Osteocyte (in vitro differentiated cells): ENCODE results near the gene SYT2. TPM values are rescaled to one million over a fixed set of nuclear protein-coding genes. Genes with fewer than 3 reads are reported as not detected.
"Not testable (repeated sequence)": the region's sequence is repeated elsewhere in the genome, so short reads cannot be mapped to it uniquely, and the experiment has no call there.

Experiments used
- DNase-seq: peaks from one replicate; pipeline ENCODE4 v3.0.0; 2021; ENCODE audit warnings: mixed read lengths; ENCODE audit not compliant: unreplicated experiment; ENCODE audit errors: extremely low spot score
- H3K27ac Mint-ChIP-seq: one replicate; pipeline ENCODE4 v1.8.0; 2021; ENCODE audit warnings: mild to moderate bottlenecking, mixed read lengths; ENCODE audit not compliant: unreplicated experiment
- H3K27me3 Mint-ChIP-seq: one replicate; pipeline ENCODE4 v1.8.0; 2021; ENCODE audit warnings: mixed read lengths; ENCODE audit not compliant: unreplicated experiment
- H3K36me3 Mint-ChIP-seq: one replicate; pipeline ENCODE4 v1.8.0; 2021; ENCODE audit warnings: mixed read lengths; ENCODE audit not compliant: unreplicated experiment
- H3K4me1 Mint-ChIP-seq: one replicate; pipeline ENCODE4 v1.8.0; 2021; ENCODE audit warnings: mixed read lengths; ENCODE audit not compliant: unreplicated experiment
- H3K4me3 Mint-ChIP-seq: one replicate; pipeline ENCODE4 v1.8.0; 2021; ENCODE audit warnings: mild to moderate bottlenecking, moderate library complexity, mixed read lengths; ENCODE audit not compliant: unreplicated experiment
- H3K9me3 Mint-ChIP-seq: one replicate; pipeline ENCODE4 v1.8.0; 2021; ENCODE audit warnings: mixed read lengths; ENCODE audit not compliant: unreplicated experiment
- CTCF ChIP-seq: fragments of 200-600 bp; sonication (generic); IDR thresholded peaks from 2 replicates; pipeline ENCODE4 v1.5.0; 2021; ENCODE audit warnings: antibody characterized with exemption, mild to moderate bottlenecking, moderate library complexity
- total RNA-seq: library from RNA; stranded (reverse); gene quantifications from 2 replicates; pipeline ENCODE4 v1.2.1, GENCODE V29; 2021

The SYT2 gene
- total RNA-seq, 1 donor from 2014 or later = not detected

DNA sequence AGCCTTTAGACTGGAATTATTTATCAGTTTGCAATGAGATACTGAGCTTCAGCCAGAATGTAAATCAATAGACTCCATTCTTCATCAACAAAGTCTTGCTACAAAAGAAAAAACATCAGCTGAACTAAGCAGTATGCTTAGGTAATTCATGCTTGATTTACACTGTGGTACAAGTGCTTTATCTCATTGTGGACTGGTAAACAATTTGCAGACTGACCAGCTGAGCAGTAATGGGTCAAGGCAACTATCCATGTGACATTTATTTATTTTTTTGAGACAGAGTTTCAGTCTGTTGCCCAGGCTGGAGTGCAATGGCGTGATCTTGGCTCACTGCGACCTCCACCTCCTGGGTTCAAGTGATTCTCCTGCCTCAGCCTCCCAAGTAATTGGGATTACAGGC is 39.8 kb upstream of the SYT2 start:
- Mint-ChIP-seq H3K9me3 (peaks cover 1% of the 10 kb centered on the region), H3K27ac (no peak overlapping the region), H3K27me3 (no peaks in the 10 kb centered on the region), H3K4me1 (no peaks in the 10 kb centered on the region), H3K4me3 (no peak overlapping the region), H3K36me3 (peaks cover 62% of the 10 kb centered on the region)
- no peak for DNase-seq
- TF ChIP-seq CTCF = no peak

DNA sequence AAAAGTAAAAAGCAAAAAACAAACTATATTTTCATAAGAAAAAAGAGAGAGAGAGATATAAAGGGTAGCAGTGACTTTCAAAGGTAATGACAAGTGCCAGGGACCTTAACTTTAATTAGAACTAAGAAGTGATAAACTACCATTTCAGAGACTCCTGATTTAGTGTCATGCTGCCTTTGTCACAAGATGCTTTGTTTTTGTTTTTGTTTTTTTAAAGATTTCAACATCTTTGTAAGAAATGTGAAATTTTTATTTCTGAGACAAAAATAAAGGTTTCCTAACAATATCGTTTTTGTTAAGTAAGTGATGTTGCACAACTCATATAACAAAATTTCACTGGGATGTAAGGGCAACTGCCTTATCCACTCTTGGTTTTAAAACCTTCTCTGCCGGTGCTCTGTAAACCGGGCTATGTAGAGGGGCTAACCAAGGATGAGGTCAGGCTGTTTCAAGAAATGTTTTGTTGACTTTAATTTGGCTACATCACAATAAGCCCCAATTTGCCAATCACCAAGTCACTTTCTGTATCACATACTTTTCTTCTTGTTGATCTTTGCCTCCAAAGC is 35.2 kb upstream of the SYT2 start:
- H3K27ac Mint-ChIP-seq = no peak overlapping the region
- no peak for DNase-seq

DNA sequence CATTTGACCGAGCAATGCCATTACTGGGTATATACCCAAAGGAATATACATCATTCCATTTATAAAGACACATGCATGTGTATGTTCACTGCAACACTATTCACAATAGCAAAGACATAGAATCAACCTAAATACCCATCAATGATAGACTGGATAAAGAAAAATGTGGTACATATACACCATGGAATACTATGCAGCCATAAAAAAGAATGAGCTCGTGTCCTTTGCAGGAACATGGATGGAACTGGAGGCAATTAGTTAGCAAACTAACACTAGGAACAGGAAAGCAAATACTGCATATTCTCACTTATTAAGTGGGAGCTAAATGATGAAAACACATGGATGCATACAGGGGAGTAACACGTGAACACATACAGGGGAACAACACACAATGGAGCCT is 34.5 kb upstream of the SYT2 start:
- H3K36me3 Mint-ChIP-seq = peaks cover 77% of the 10 kb centered on the region
- H3K4me1 Mint-ChIP-seq, H3K27me3 Mint-ChIP-seq, H3K27ac Mint-ChIP-seq, DNase-seq, H3K4me3 Mint-ChIP-seq, H3K9me3 Mint-ChIP-seq: not testable (repeated sequence)

More for the DNA sequence above, 35.2 kb upstream of the SYT2 start:
- no peaks in the 10 kb centered on the region for H3K27me3 Mint-ChIP-seq
- no peak overlapping the region for H3K4me3 Mint-ChIP-seq
- H3K9me3 Mint-ChIP-seq = peaks cover 5% of the 10 kb centered on the region
- TF ChIP-seq CTCF = no peak
- H3K36me3 Mint-ChIP-seq = peaks cover 79% of the 10 kb centered on the region
- H3K4me1 Mint-ChIP-seq = no peaks in the 10 kb centered on the region

- H3K27me3 Mint-ChIP-seq = no peaks in the 10 kb centered on the region
- no peak overlapping the region for H3K27ac Mint-ChIP-seq
- no peak for TF ChIP-seq CTCF
- no peak overlapping the region for H3K4me3 Mint-ChIP-seq
- H3K9me3 Mint-ChIP-seq = peaks cover 5% of the 10 kb centered on the region
- DNase-seq = no peak
- peaks cover 65% of the 10 kb centered on the region for H3K36me3 Mint-ChIP-seq
- no peaks in the 10 kb centered on the region for H3K4me1 Mint-ChIP-seq
These were observed 32.2 kb upstream of the SYT2 start for GRCh38 chr1:202742496-202742895.

DNA sequence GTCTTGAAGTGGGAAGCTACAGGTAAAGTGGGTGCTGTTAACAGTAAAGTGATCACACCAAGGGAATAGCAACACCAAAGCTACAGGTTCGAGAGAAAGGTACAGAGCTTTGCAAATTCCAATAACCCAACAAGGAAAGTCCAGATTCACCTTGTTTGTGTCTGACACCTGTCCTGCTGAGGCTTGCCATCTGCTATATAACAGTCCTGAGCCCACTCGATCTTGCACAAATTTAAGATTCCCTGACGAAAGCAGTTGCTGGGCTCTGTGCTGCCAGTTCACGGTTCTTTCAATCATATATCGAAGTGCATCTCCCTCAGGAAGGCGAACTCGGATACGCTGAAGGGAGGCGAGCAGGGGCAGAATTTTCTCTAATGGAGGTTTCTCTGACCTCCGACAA is 23.0 kb upstream of the SYT2 start:
- Mint-ChIP-seq H3K36me3 (peaks cover 80% of the 10 kb centered on the region), H3K27ac (no peak overlapping the region), H3K9me3 (no peaks in the 10 kb centered on the region), H3K4me3 (no peak overlapping the region), H3K27me3 (no peaks in the 10 kb centered on the region), H3K4me1 (no peaks in the 10 kb centered on the region)
- TF ChIP-seq CTCF = no peak
- DNase-seq = no peak

DNA sequence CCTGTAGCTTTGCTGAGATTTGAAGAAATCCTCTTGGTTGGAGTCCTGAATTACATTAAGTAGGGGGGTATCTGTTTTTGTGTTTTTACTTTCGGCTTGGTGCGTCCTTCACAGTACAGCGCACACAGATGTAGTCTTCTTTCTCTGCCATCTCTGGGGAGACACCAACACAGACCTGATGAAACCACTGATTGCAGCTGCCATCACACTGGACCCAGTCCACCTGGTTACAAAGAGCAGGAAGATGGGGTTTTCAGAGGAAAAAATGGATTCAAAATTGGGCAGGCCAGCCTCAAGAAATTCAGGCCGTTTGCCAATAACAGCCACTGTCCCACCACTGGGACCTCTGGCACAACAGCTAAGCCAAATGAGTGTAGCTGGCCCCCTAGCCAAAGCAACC is 18.7 kb upstream of the SYT2 start:
- no peak for DNase-seq
- Mint-ChIP-seq H3K4me3 (no peak overlapping the region), H3K27me3 (no peaks in the 10 kb centered on the region), H3K27ac (no peak overlapping the region), H3K36me3 (peaks cover 71% of the 10 kb centered on the region), H3K4me1 (no peaks in the 10 kb centered on the region), H3K9me3 (no peaks in the 10 kb centered on the region)
- no peak for TF ChIP-seq CTCF
